CD4-positive, CD25-positive, alpha-beta regulatory T cell (primary cell): ENCODE measurements around the gene DHRS4L2. TPM values are rescaled to one million over a fixed set of nuclear protein-coding genes. Genes with fewer than 3 reads are reported as not detected.

Source experiments
- ATAC-seq, 2 donors: fragments of 150-1000 bp; cut with Tn5 transposase; one replicate each; pipeline ENCODE4 v1.10.0; 2021; ENCODE audit warnings: low read depth in 2 of 2, moderate number of reproducible peaks in 2 of 2, moderate library complexity in 1 of 2
- DNase-seq, 3 donors: peaks; one replicate each; pipeline versions ENCODE4 v3.0.0 to v3.0.0-alpha.2; 2012 to 2022; ENCODE audit warnings: mixed read lengths in 1 of 3
- H3K27ac ChIP-seq: one replicate; pipeline ENCODE4 v1.7.0; 2013; ENCODE audit warnings: mild to moderate bottlenecking, low read length; ENCODE audit not compliant: insufficient read depth, poor library complexity, severe bottlenecking
- H3K27me3 ChIP-seq: one replicate; pipeline ENCODE4 v1.7.0; 2013; ENCODE audit warnings: low read length; ENCODE audit not compliant: control insufficient read depth, insufficient read depth
- H3K36me3 ChIP-seq: one replicate; pipeline ENCODE4 v1.7.0; 2013; ENCODE audit warnings: mild to moderate bottlenecking, low read length, moderate library complexity; ENCODE audit not compliant: control insufficient read depth, insufficient read depth
- H3K4me1 ChIP-seq: 2 replicates; pipeline ENCODE4 v1.7.0; 2013; ENCODE audit warnings: mild to moderate bottlenecking, low read length; ENCODE audit not compliant: insufficient read depth, control insufficient read depth, poor library complexity, severe bottlenecking
- H3K4me3 ChIP-seq: one replicate; pipeline ENCODE4 v1.7.0; 2013; ENCODE audit warnings: low read depth, mild to moderate bottlenecking, low read length, moderate library complexity
- H3K9me3 ChIP-seq, 2 experiments: 1 replicate in 1 of 2; 2 replicates in 1 of 2; pipeline ENCODE4 v1.7.0; 2013; ENCODE audit warnings: low read length in 2 of 2, mild to moderate bottlenecking in 1 of 2, moderate library complexity in 1 of 2; ENCODE audit not compliant: control insufficient read depth in 2 of 2
- H3K27ac Mint-ChIP-seq, 3 donors: one replicate each; pipeline ENCODE4 v1.8.0; 2020 to 2022; ENCODE audit warnings: mild to moderate bottlenecking in 3 of 3, mixed read lengths in 3 of 3, moderate library complexity in 2 of 3
- H3K27me3 Mint-ChIP-seq: one replicate; pipeline ENCODE4 v1.8.0; 2022; ENCODE audit warnings: mild to moderate bottlenecking, mixed read lengths
- H3K36me3 Mint-ChIP-seq: one replicate; pipeline ENCODE4 v1.8.0; 2020; ENCODE audit warnings: mixed read lengths
- H3K4me1 Mint-ChIP-seq, 4 donors: one replicate each; pipeline ENCODE4 v1.8.0; 2020 to 2022; ENCODE audit warnings: mixed read lengths in 4 of 4, mild to moderate bottlenecking in 1 of 4
- H3K4me3 Mint-ChIP-seq, 4 donors: one replicate each; pipeline ENCODE4 v1.8.0; 2020 to 2022; ENCODE audit warnings: mild to moderate bottlenecking in 4 of 4, mixed read lengths in 4 of 4, moderate library complexity in 3 of 4
- H3K9me3 Mint-ChIP-seq, 7 donors: one replicate each; pipeline ENCODE4 v1.8.0; 2020 to 2022; ENCODE audit warnings: mixed read lengths in 7 of 7, mild to moderate bottlenecking in 3 of 7, moderate library complexity in 2 of 7
- polyA plus RNA-seq, 4 donors: library from polyadenylated mRNA; unstranded; fragments of 300-500 nt; fragmentation: Illumina TruSeq; gene quantifications; one replicate each; pipeline ENCODE4 v1.2.3, GENCODE V29; 2021
- total RNA-seq: library from RNA; stranded (reverse); gene quantifications from one replicate; pipeline ENCODE4 v1.2.3, GENCODE V29; 2022

The DHRS4L2 gene
- total and polyA plus RNA-seq, 5 donors from 2014 or later = 13.4 to 22.0 (median 17.1) TPM

- peaks cover 0 to 21% (median 11%) of the 10 kb centered on the region in 4 donors for H3K4me1 Mint-ChIP-seq
- no peak for ATAC-seq
- no peaks in the 10 kb centered on the region for H3K9me3 ChIP-seq
- H3K4me1 ChIP-seq = peaks cover 14% of the 10 kb centered on the region
- peaks cover 0 to 2% (median 0%) of the 10 kb centered on the region in 7 donors for H3K9me3 Mint-ChIP-seq
- H3K4me3 Mint-ChIP-seq = peak overlapping the region; percentile 83 to 90 (median 86)
- no peak overlapping the region for H3K27ac ChIP-seq
- no peak overlapping the region for H3K4me3 ChIP-seq
- H3K27me3 ChIP-seq = peaks cover 5% of the 10 kb centered on the region
- no peaks in the 10 kb centered on the region for H3K36me3 ChIP-seq
- DNase-seq = no peak
- H3K36me3 Mint-ChIP-seq = no peaks in the 10 kb centered on the region
- no peak overlapping the region for H3K27ac Mint-ChIP-seq
- H3K27me3 Mint-ChIP-seq = peaks cover 50% of the 10 kb centered on the region
These were observed 65.0 kb downstream of the DHRS4L2 start for GRCh38 chr14:24053548-24054323.

- Histone ChIP-seq H3K36me3 (no peaks in the 10 kb centered on the region), H3K4me3 (no peak overlapping the region), H3K9me3 (no peaks in the 10 kb centered on the region), H3K4me1 (peaks cover 14% of the 10 kb centered on the region), H3K27ac (no peak overlapping the region), H3K27me3 (peaks cover 5% of the 10 kb centered on the region)
- no peaks in the 10 kb centered on the region for H3K36me3 Mint-ChIP-seq
- no peak overlapping the region for H3K4me3 Mint-ChIP-seq
- ATAC-seq = no peak
- peaks cover 0 to 23% (median 11%) of the 10 kb centered on the region in 4 donors for H3K4me1 Mint-ChIP-seq
- H3K27ac Mint-ChIP-seq = no peak overlapping the region
- no peaks in the 10 kb centered on the region for H3K9me3 Mint-ChIP-seq
- H3K27me3 Mint-ChIP-seq = peaks cover 45% of the 10 kb centered on the region
- DNase-seq = no peak
These were observed 65.6 kb downstream of the DHRS4L2 start for GRCh38 chr14:24054324-24054641.

GRCh38 chr14:24054646-24055045 lies 65.9 kb downstream of the DHRS4L2 start:
- Mint-ChIP-seq H3K9me3 (no peaks in the 10 kb centered on the region), H3K4me3 (no peak overlapping the region), H3K4me1 (peaks cover 0 to 23% (median 11%) of the 10 kb centered on the region in 4 donors), H3K36me3 (no peaks in the 10 kb centered on the region), H3K27me3 (peaks cover 43% of the 10 kb centered on the region), H3K27ac (no peak overlapping the region)
- Histone ChIP-seq H3K4me3 (no peak overlapping the region), H3K27me3 (peaks cover 5% of the 10 kb centered on the region), H3K9me3 (no peaks in the 10 kb centered on the region), H3K27ac (no peak overlapping the region), H3K4me1 (peaks cover 14% of the 10 kb centered on the region), H3K36me3 (no peaks in the 10 kb centered on the region)
- DNase-seq = no peak
- ATAC-seq = no peak

Other genes starting within 250 kb of the DHRS4L2 start
- 7.8 TPM for gene DHRS4, start 35.2 kb upstream of the DHRS4L2 start, total RNA-seq
- gene DHRS4, start 35.2 kb upstream of the DHRS4L2 start, polyA plus RNA-seq = 10 to 100 TPM; 23.5 to 29.0 (median 24.6) TPM
- gene CARMIL3, start 63.1 kb downstream of the DHRS4L2 start, total RNA-seq = 0.52 TPM
- not detected for gene CARMIL3, start 63.1 kb downstream of the DHRS4L2 start, polyA plus RNA-seq
- gene CPNE6, start 82.6 kb downstream of the DHRS4L2 start, total RNA-seq = not detected
- gene CPNE6, start 82.6 kb downstream of the DHRS4L2 start, polyA plus RNA-seq = not detected
- 21.0 TPM for gene PCK2, start 105.4 kb downstream of the DHRS4L2 start, total RNA-seq
- 10 to 100 TPM; 26.3 to 32.2 (median 27.8) TPM for gene PCK2, start 105.4 kb downstream of the DHRS4L2 start, polyA plus RNA-seq
- gene DCAF11, start 125.8 kb downstream of the DHRS4L2 start, total RNA-seq = 97.8 TPM
- gene DCAF11, start 125.8 kb downstream of the DHRS4L2 start, polyA plus RNA-seq = 10 to 100 TPM; 73.4 to 95.7 (median 82.3) TPM
- gene NRL, start 126.0 kb downstream of the DHRS4L2 start, total RNA-seq = 2.8 TPM
- gene NRL, start 126.0 kb downstream of the DHRS4L2 start, polyA plus RNA-seq = 1 to 10 TPM; 1.9 to 2.9 (median 2.1) TPM
- gene FITM1, start 141.7 kb downstream of the DHRS4L2 start, total RNA-seq = 1.1 TPM
- under 1 TPM in 3 of 4 donors, not detected in 1; 0.20 to 0.42 (median 0.24) TPM for gene FITM1, start 141.7 kb downstream of the DHRS4L2 start, polyA plus RNA-seq
- 294 TPM for gene PSME1, start 147.3 kb downstream of the DHRS4L2 start, total RNA-seq
- 1,000 to 10,000 TPM in 1 of 4 donors, 100 to 1,000 TPM in 3; 698 to 1,230 (median 866) TPM for gene PSME1, start 147.3 kb downstream of the DHRS4L2 start, polyA plus RNA-seq
- 11.7 TPM for gene EMC9, start 152.7 kb downstream of the DHRS4L2 start, total RNA-seq
- gene EMC9, start 152.7 kb downstream of the DHRS4L2 start, polyA plus RNA-seq = 10 to 100 TPM; 10.7 to 22.5 (median 13.4) TPM
- gene PSME2, start 157.7 kb downstream of the DHRS4L2 start, total RNA-seq = 167 TPM
- gene PSME2, start 157.7 kb downstream of the DHRS4L2 start, polyA plus RNA-seq = 100 to 1,000 TPM; 346 to 603 (median 466) TPM
- gene RNF31, start 158.6 kb downstream of the DHRS4L2 start, total RNA-seq = 82.4 TPM
- gene RNF31, start 158.6 kb downstream of the DHRS4L2 start, polyA plus RNA-seq = 10 to 100 TPM; 35.9 to 55.9 (median 41.1) TPM
- gene IRF9, start 172.3 kb downstream of the DHRS4L2 start, total RNA-seq = 369 TPM
- 100 to 1,000 TPM; 105 to 157 (median 119) TPM for gene IRF9, start 172.3 kb downstream of the DHRS4L2 start, polyA plus RNA-seq
- 145 TPM for gene REC8, start 183.2 kb downstream of the DHRS4L2 start, total RNA-seq
- 10 to 100 TPM in 3 of 4 donors, 1 to 10 TPM in 1; 9.7 to 16.1 (median 12.0) TPM for gene REC8, start 183.2 kb downstream of the DHRS4L2 start, polyA plus RNA-seq
- gene IPO4, start 199.9 kb downstream of the DHRS4L2 start, total RNA-seq = 33.7 TPM
- 10 to 100 TPM; 13.0 to 14.8 (median 14.1) TPM for gene IPO4, start 199.9 kb downstream of the DHRS4L2 start, polyA plus RNA-seq
- gene TM9SF1, start 206.5 kb downstream of the DHRS4L2 start, total RNA-seq = 20.0 TPM
- 10 to 100 TPM; 36.8 to 42.3 (median 40.0) TPM for gene TM9SF1, start 206.5 kb downstream of the DHRS4L2 start, polyA plus RNA-seq
- 0.44 TPM for gene TSSK4, start 216.8 kb downstream of the DHRS4L2 start, total RNA-seq
- gene TSSK4, start 216.8 kb downstream of the DHRS4L2 start, polyA plus RNA-seq = 1 to 10 TPM in 3 of 4 donors, under 1 TPM in 1; 0.86 to 1.5 (median 1.2) TPM
- gene CHMP4A, start 224.6 kb downstream of the DHRS4L2 start, total RNA-seq = 108 TPM
- 100 to 1,000 TPM; 122 to 154 (median 142) TPM for gene CHMP4A, start 224.6 kb downstream of the DHRS4L2 start, polyA plus RNA-seq
- 6.0 TPM for gene MDP1, start 227.1 kb downstream of the DHRS4L2 start, total RNA-seq
- gene MDP1, start 227.1 kb downstream of the DHRS4L2 start, polyA plus RNA-seq = 10 to 100 TPM; 29.0 to 52.6 (median 35.6) TPM
- gene NEDD8, start 243.4 kb downstream of the DHRS4L2 start, total RNA-seq = 89.1 TPM
- 100 to 1,000 TPM; 334 to 440 (median 349) TPM for gene NEDD8, start 243.4 kb downstream of the DHRS4L2 start, polyA plus RNA-seq
- 49.0 TPM for gene GMPR2, start 244.0 kb downstream of the DHRS4L2 start, total RNA-seq
- 100 to 1,000 TPM in 3 of 4 donors, 10 to 100 TPM in 1; 95.5 to 117 (median 112) TPM for gene GMPR2, start 244.0 kb downstream of the DHRS4L2 start, polyA plus RNA-seq